ENCODE data around the gene OR2T33. TPM values are rescaled to one million over a fixed set of nuclear protein-coding genes. Genes with fewer than 3 reads are reported as not detected.
"Not testable (repeated sequence)": the region's sequence is repeated elsewhere in the genome, so short reads cannot be mapped to it uniquely, and the experiment has no call there.

OR2T33 gene
- polyA plus RNA-seq, 1 of the 3 experiments (the other 2 are of a cell fraction): 0.07 TPM

DNA sequence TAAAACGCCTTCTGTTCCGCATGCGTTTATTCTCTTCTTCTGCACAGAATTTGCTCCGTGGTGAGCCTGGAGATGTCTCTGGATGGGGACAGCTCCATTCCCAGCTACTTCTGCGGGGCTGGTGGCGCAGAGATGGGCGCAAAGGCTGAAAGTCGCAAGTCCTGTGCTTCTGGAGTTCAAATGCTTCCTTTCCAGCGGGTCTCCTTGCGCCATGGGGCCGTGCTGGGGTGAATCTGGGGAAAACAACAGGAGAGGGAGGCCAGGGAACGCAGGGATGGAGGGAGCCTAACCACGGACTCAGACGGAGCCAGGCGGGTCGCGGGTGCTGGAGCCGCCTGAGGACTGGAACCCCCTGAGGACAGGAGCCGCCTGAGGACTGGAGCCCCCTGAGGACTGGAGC lies 28.3 kb upstream of the OR2T33 start:
- WGBS (ENCODE audit: low lambda C conversion rate): 22% methylated on average over 12 of the region's 19 CpGs
- peaks cover 4% of the 10 kb centered on the region; the same call in 1 of the 2 replicates for H3K9me3 ChIP-seq
- POLR2A ChIA-PET: no interaction called here

DNA sequence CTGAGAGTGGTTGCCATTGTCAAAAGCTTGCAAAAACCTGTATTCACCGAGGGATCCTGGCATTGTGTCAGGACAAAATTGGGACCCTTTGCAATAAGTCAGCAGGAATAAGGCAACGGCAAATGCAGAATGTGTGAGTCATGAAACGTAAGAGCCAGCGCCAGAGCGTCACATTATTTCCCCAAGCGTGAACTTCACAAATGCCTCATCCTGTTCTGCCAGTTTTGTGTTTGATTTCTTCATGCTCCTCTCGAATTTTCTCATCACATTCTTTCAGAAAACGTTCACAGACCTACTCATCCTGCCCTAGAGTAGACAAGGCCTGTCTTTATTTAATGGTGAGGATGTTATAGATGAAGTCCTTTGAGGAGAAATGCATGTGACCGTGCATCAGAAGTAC lies 27.9 kb upstream of the OR2T33 start:
- H3K9me3 ChIP-seq; H3K79me2 ChIP-seq (ENCODE audit: insufficient read depth); H3F3A ChIP-seq (replicated peaks; ENCODE audit: insufficient read depth); H3K9me2 ChIP-seq; H3K4me1 ChIP-seq (ENCODE audit: control insufficient read depth in 1 of 2, insufficient read depth in 2 of 2, low read depth in 1 of 2, low read length in 1 of 2); H3K27me3 ChIP-seq (ENCODE audit: insufficient read depth); H3K9ac ChIP-seq; CTCF ChIA-PET; H3K36me3 ChIP-seq (replicated peaks in 1 of 2; ENCODE audit: control insufficient read depth in 1 of 2, insufficient read depth in 2 of 2, low read length in 1 of 2); H3K4me2 ChIP-seq; H3K4me3 ChIP-seq (ENCODE audit: low read depth in 2 of 2, low read length in 1 of 2); DNase-seq; POLR2A ChIA-PET; H3K27ac ChIP-seq (ENCODE audit: low read depth in 2 of 2, low read length in 1 of 2); H2AFZ ChIP-seq (ENCODE audit: low read depth); H4K20me1 ChIP-seq (ENCODE audit: insufficient read depth): not testable (repeated sequence)
- 24% methylated on average over 9 of the region's 9 CpGs for WGBS (ENCODE audit: low lambda C conversion rate)

More for the DNA sequence above, 28.3 kb upstream of the OR2T33 start:
- no peak overlapping the region for H3K4me2 ChIP-seq
- no peaks in the 10 kb centered on the region; the same call in 1 of the 2 replicates for H3K9me2 ChIP-seq
- TF ChIP-seq, protein P1, sequence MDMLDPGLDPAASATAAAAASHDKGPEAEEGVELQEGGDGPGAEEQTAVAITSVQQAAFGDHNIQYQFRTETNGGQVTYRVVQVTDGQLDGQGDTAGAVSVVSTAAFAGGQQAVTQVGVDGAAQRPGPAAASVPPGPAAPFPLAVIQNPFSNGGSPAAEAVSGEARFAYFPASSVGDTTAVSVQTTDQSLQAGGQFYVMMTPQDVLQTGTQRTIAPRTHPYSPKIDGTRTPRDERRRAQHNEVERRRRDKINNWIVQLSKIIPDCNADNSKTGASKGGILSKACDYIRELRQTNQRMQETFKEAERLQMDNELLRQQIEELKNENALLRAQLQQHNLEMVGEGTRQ (IDR thresholded peaks at IDR 0.05; ENCODE audit: borderline replicate concordance, low read depth, low read length): no peak
- TF ChIP-seq NRF1 (IDR thresholded peaks at IDR 0.05; ENCODE audit: low read depth, low read length): no peak
- H3K4me1 ChIP-seq (ENCODE audit: control insufficient read depth in 1 of 2, insufficient read depth in 2 of 2, low read depth in 1 of 2, low read length in 1 of 2): no peaks in the 10 kb centered on the region
- H3K27me3 ChIP-seq (ENCODE audit: insufficient read depth): no peaks in the 10 kb centered on the region
- no peaks in the 10 kb centered on the region for H4K20me1 ChIP-seq (ENCODE audit: insufficient read depth)
- H3K36me3 ChIP-seq (replicated peaks in 1 of 2; ENCODE audit: control insufficient read depth in 1 of 2, insufficient read depth in 2 of 2, low read length in 1 of 2): no peaks in the 10 kb centered on the region
- no peak overlapping the region for H3K27ac ChIP-seq (ENCODE audit: low read depth in 2 of 2, low read length in 1 of 2)
- no peak for DNase-seq
- no peaks in the 10 kb centered on the region for H3K79me2 ChIP-seq (ENCODE audit: insufficient read depth)
- H2AFZ ChIP-seq (ENCODE audit: low read depth): no peak overlapping the region
- no peak overlapping the region for H3K4me3 ChIP-seq (ENCODE audit: low read depth in 2 of 2, low read length in 1 of 2)
- H3F3A ChIP-seq (replicated peaks; ENCODE audit: insufficient read depth): no peaks in the 10 kb centered on the region
- CTCF ChIA-PET: no interaction called here
- H3K9ac ChIP-seq: no peak overlapping the region

DNA sequence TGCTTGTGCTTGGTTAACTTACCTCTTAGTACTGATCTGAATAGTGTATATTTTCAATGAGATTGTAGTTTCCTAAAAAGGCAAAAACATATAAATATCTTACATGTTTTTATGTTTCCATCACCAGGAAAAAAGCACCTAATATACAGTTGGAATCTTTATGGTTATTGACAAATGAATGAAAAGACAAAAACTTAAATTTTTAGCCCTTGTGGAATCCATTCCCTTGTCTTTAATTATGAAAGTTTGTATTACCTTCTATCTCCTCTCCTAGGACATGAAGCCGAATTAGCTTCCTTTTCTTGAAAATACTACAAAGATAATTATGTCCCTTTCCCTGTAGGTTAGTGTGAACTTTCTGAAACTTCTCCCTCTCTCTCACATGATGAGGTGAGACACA lies 25.5 kb upstream of the OR2T33 start, which contains the start of gene OR2T12:
Gene OR2T12 (minus strand): TSS at position 101 of the 400 bp plus-strand sequence. CDS start 7,846 bp downstream, outside the sequence.
- 0% methylated on average over 1 of the region's 1 CpG for WGBS (ENCODE audit: low lambda C conversion rate)
- no peaks in the 10 kb centered on the region; the same call in 1 of the 2 replicates for H3K9me2 ChIP-seq
- H3K79me2 ChIP-seq (ENCODE audit: insufficient read depth): no peaks in the 10 kb centered on the region
- no peaks in the 10 kb centered on the region for H3K36me3 ChIP-seq (replicated peaks in 1 of 2; ENCODE audit: control insufficient read depth in 1 of 2, insufficient read depth in 2 of 2, low read length in 1 of 2)
- no peak within 1 kb of the TSS for H3K4me2 ChIP-seq
- peaks cover 4% of the 10 kb centered on the region; the same call in 1 of the 2 replicates for H3K9me3 ChIP-seq
- no peak within 1 kb of the TSS for H3K9ac ChIP-seq
- H3K4me1 ChIP-seq (ENCODE audit: control insufficient read depth in 1 of 2, insufficient read depth in 2 of 2, low read depth in 1 of 2, low read length in 1 of 2): no peaks in the 10 kb centered on the region
- no peaks in the 10 kb centered on the region for H4K20me1 ChIP-seq (ENCODE audit: insufficient read depth)
- POLR2A ChIA-PET: no interaction called here
- H2AFZ ChIP-seq (ENCODE audit: low read depth): no peak within 1 kb of the TSS
- no peaks in the 10 kb centered on the region for H3K27me3 ChIP-seq (ENCODE audit: insufficient read depth)
- no peak for DNase-seq
- CTCF ChIA-PET: interaction anchor here (1.0 kb wide), 1 partner anchor 13 kb away, joined by 3 read pairs; no protein-coding TSS in a partner anchor
- no peak within 1 kb of the TSS for H3K4me3 ChIP-seq (ENCODE audit: low read depth in 2 of 2, low read length in 1 of 2)
- no peaks in the 10 kb centered on the region for H3F3A ChIP-seq (replicated peaks; ENCODE audit: insufficient read depth)
- no peak within 1 kb of the TSS for H3K27ac ChIP-seq (ENCODE audit: low read depth in 2 of 2, low read length in 1 of 2)
- TF ChIP-seq, protein P2, sequence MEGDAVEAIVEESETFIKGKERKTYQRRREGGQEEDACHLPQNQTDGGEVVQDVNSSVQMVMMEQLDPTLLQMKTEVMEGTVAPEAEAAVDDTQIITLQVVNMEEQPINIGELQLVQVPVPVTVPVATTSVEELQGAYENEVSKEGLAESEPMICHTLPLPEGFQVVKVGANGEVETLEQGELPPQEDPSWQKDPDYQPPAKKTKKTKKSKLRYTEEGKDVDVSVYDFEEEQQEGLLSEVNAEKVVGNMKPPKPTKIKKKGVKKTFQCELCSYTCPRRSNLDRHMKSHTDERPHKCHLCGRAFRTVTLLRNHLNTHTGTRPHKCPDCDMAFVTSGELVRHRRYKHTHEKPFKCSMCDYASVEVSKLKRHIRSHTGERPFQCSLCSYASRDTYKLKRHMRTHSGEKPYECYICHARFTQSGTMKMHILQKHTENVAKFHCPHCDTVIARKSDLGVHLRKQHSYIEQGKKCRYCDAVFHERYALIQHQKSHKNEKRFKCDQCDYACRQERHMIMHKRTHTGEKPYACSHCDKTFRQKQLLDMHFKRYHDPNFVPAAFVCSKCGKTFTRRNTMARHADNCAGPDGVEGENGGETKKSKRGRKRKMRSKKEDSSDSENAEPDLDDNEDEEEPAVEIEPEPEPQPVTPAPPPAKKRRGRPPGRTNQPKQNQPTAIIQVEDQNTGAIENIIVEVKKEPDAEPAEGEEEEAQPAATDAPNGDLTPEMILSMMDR (IDR thresholded peaks at IDR 0.05): no peak
- TF ChIP-seq, protein P3, sequence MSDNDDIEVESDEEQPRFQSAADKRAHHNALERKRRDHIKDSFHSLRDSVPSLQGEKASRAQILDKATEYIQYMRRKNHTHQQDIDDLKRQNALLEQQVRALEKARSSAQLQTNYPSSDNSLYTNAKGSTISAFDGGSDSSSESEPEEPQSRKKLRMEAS (IDR thresholded peaks at IDR 0.05; ENCODE audit: low read depth): no peak
- no peak for TF ChIP-seq FOXM1 (IDR thresholded peaks at IDR 0.05; ENCODE audit: low read depth)
- TF ChIP-seq GABPA (IDR thresholded peaks at IDR 0.05; ENCODE audit: low read depth): no peak
- TF ChIP-seq EZH2phosphoT487 (IDR thresholded peaks at IDR 0.05; ENCODE audit: borderline replicate concordance, low read depth): no peak
- TF ChIP-seq, protein P4, sequence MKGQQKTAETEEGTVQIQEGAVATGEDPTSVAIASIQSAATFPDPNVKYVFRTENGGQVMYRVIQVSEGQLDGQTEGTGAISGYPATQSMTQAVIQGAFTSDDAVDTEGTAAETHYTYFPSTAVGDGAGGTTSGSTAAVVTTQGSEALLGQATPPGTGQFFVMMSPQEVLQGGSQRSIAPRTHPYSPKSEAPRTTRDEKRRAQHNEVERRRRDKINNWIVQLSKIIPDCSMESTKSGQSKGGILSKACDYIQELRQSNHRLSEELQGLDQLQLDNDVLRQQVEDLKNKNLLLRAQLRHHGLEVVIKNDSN (IDR thresholded peaks at IDR 0.05; ENCODE audit: borderline replicate concordance, low read depth): no peak
- TF ChIP-seq, protein P5, sequence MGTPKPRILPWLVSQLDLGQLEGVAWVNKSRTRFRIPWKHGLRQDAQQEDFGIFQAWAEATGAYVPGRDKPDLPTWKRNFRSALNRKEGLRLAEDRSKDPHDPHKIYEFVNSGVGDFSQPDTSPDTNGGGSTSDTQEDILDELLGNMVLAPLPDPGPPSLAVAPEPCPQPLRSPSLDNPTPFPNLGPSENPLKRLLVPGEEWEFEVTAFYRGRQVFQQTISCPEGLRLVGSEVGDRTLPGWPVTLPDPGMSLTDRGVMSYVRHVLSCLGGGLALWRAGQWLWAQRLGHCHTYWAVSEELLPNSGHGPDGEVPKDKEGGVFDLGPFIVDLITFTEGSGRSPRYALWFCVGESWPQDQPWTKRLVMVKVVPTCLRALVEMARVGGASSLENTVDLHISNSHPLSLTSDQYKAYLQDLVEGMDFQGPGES (IDR thresholded peaks at IDR 0.05; ENCODE audit: low read depth, low read length): no peak
- TF ChIP-seq JUND (IDR thresholded peaks at IDR 0.05): no peak
- no peak for TF ChIP-seq MEF2A (IDR thresholded peaks at IDR 0.05; ENCODE audit: borderline replicate concordance, low read depth)
- TF ChIP-seq SMC3 (IDR thresholded peaks at IDR 0.05; ENCODE audit: low read depth, low read length): no peak
- TF ChIP-seq ELF1 (IDR thresholded peaks at IDR 0.05): no peak
- no peak for TF ChIP-seq YY1 (IDR thresholded peaks at IDR 0.05; ENCODE audit: low read depth)
- no peak for TF ChIP-seq RXRA (IDR thresholded peaks at IDR 0.05; ENCODE audit: borderline replicate concordance, low read depth)
- no peak for TF ChIP-seq SIN3A (IDR thresholded peaks at IDR 0.05; ENCODE audit: borderline replicate concordance, low read depth, low read length)
- no peak for TF ChIP-seq TAF1 (IDR thresholded peaks at IDR 0.05; ENCODE audit: borderline replicate concordance, low read depth, low read length)
- no peak for TF ChIP-seq EP300 (IDR thresholded peaks at IDR 0.05; ENCODE audit: borderline replicate concordance in 1 of 2, low read depth in 1 of 2, low read length in 1 of 2)
